ENCODE data around the gene LRRC17. TPM values are rescaled to one million over a fixed set of nuclear protein-coding genes. Genes with fewer than 3 reads are reported as not detected.

LRRC17 gene
- total RNA-seq, 1 experiment from 2014 or later = 0.39 TPM

- BruUV-seq (replicated peaks) = no TSS peak
- CTCF ChIA-PET = no interaction called here
Measured at GRCh38 chr7:102988088-102988487, 75.3 kb downstream of the LRRC17 start.

GRCh38 chr7:102988631-102989560 is 76.1 kb downstream of the LRRC17 start:
- intact Hi-C loops (cut with micrococcal nuclease; ENCODE audit: unreplicated experiment) = no loop called here
- POLR2A ChIA-PET = no interaction called here
- no TSS peak for BruUV-seq (replicated peaks)

More at GRCh38 chr7:102988088-102988487, 75.3 kb downstream of the LRRC17 start:
- Histone ChIP-seq H3K4me1 (0 out of 2 replicates have a peak, but pooled peaks cover 4% of the 10 kb centered on the region), H3K4me3 (ENCODE audit: low read depth, low read length) (no peak overlapping the region), H3K36me3 (ENCODE audit: control insufficient read depth, insufficient read depth, low read length) (no peaks in the 10 kb centered on the region), H3K9me3 (no peaks in the 10 kb centered on the region), H3K27me3 (replicated peaks; ENCODE audit: control insufficient read depth, insufficient read depth, low read length) (no peaks in the 10 kb centered on the region)
- H3K27me3 Mint-ChIP-seq (ENCODE audit: insufficient read depth, unreplicated experiment) = no peaks in the 10 kb centered on the region
- no peaks in the 10 kb centered on the region for H3K9me3 Mint-ChIP-seq (ENCODE audit: unreplicated experiment)
- H3K4me1 Mint-ChIP-seq (ENCODE audit: low read depth, unreplicated experiment) = peaks cover 8% of the 10 kb centered on the region
- intact Hi-C loops (cut with micrococcal nuclease; ENCODE audit: unreplicated experiment) = no loop called here
- POLR2A ChIA-PET = no interaction called here
- no peak for TF ChIP-seq CTCF (IDR thresholded peaks at IDR 0.05; ENCODE audit: insufficient read depth in 1 of 2, low read depth in 1 of 2, low read length in 1 of 2, severe bottlenecking in 1 of 2, unreplicated experiment in 1 of 2)
- no peaks in the 10 kb centered on the region for H3K36me3 Mint-ChIP-seq (ENCODE audit: insufficient read depth, unreplicated experiment)
- no peak overlapping the region for H3K4me3 Mint-ChIP-seq (ENCODE audit: unreplicated experiment)
- no peak overlapping the region for H3K27ac Mint-ChIP-seq (ENCODE audit: unreplicated experiment)
- no peak for DNase-seq

GRCh38 chr7:102990642-102991041 is 77.8 kb downstream of the LRRC17 start:
- CTCF ChIA-PET = no interaction called here
- Mint-ChIP-seq H3K4me1 (ENCODE audit: low read depth, unreplicated experiment) (peaks cover 8% of the 10 kb centered on the region), H3K36me3 (ENCODE audit: insufficient read depth, unreplicated experiment) (no peaks in the 10 kb centered on the region), H3K27ac (ENCODE audit: unreplicated experiment) (no peak overlapping the region), H3K9me3 (ENCODE audit: unreplicated experiment) (no peaks in the 10 kb centered on the region), H3K27me3 (ENCODE audit: insufficient read depth, unreplicated experiment) (no peaks in the 10 kb centered on the region), H3K4me3 (ENCODE audit: unreplicated experiment) (no peak overlapping the region)
- BruUV-seq (replicated peaks) = no TSS peak
- H3K9me3 ChIP-seq = no peaks in the 10 kb centered on the region
- no peaks in the 10 kb centered on the region for H3K4me1 ChIP-seq
- no peak overlapping the region for H3K4me3 ChIP-seq (ENCODE audit: low read depth, low read length)
- POLR2A ChIA-PET = no interaction called here
- H3K36me3 ChIP-seq (ENCODE audit: control insufficient read depth, insufficient read depth, low read length) = no peaks in the 10 kb centered on the region
- intact Hi-C loops (cut with micrococcal nuclease; ENCODE audit: unreplicated experiment) = no loop called here
- TF ChIP-seq CTCF (IDR thresholded peaks at IDR 0.05; ENCODE audit: insufficient read depth in 1 of 2, low read depth in 1 of 2, low read length in 1 of 2, severe bottlenecking in 1 of 2, unreplicated experiment in 1 of 2) = no peak
- H3K27me3 ChIP-seq (replicated peaks; ENCODE audit: control insufficient read depth, insufficient read depth, low read length) = no peaks in the 10 kb centered on the region
- no peak for DNase-seq

More at GRCh38 chr7:102988631-102989560, 76.1 kb downstream of the LRRC17 start:
- no peaks in the 10 kb centered on the region for H3K36me3 Mint-ChIP-seq (ENCODE audit: insufficient read depth, unreplicated experiment)
- no peaks in the 10 kb centered on the region for H3K27me3 Mint-ChIP-seq (ENCODE audit: insufficient read depth, unreplicated experiment)
- H3K4me3 ChIP-seq (ENCODE audit: low read depth, low read length) = no peak overlapping the region
- no peaks in the 10 kb centered on the region for H3K27me3 ChIP-seq (replicated peaks; ENCODE audit: control insufficient read depth, insufficient read depth, low read length)
- no peaks in the 10 kb centered on the region for H3K9me3 ChIP-seq
- no peaks in the 10 kb centered on the region for H3K36me3 ChIP-seq (ENCODE audit: control insufficient read depth, insufficient read depth, low read length)
- TF ChIP-seq CTCF (IDR thresholded peaks at IDR 0.05; ENCODE audit: insufficient read depth in 1 of 2, low read depth in 1 of 2, low read length in 1 of 2, severe bottlenecking in 1 of 2, unreplicated experiment in 1 of 2) = no peak
- H3K4me1 ChIP-seq = 0 out of 2 replicates have a peak, but pooled peaks cover 2% of the 10 kb centered on the region
- peaks cover 8% of the 10 kb centered on the region for H3K4me1 Mint-ChIP-seq (ENCODE audit: low read depth, unreplicated experiment)
- no peaks in the 10 kb centered on the region for H3K9me3 Mint-ChIP-seq (ENCODE audit: unreplicated experiment)
- no peak overlapping the region for H3K27ac Mint-ChIP-seq (ENCODE audit: unreplicated experiment)
- no peak for DNase-seq
- CTCF ChIA-PET = no interaction called here
- H3K4me3 Mint-ChIP-seq (ENCODE audit: unreplicated experiment) = no peak overlapping the region

All from Caco-2 (cell line).